C4-2B (cell line): ENCODE results near the gene ARID3B.

ENCODE experiments used
- ZFX ChIP-seq: fragments of 450-650 bp; IDR thresholded peaks from 2 replicates; pipeline ENCODE4 v1.6.1; 2017
- TF ChIP-seq, protein P1 (sequence below): fragments of 450-650 bp; conservative IDR thresholded peaks from 2 replicates; pipeline ENCODE4 v1.5.1; 2017; ENCODE audit warnings: mild to moderate bottlenecking

- TF ChIP-seq, protein P1, sequence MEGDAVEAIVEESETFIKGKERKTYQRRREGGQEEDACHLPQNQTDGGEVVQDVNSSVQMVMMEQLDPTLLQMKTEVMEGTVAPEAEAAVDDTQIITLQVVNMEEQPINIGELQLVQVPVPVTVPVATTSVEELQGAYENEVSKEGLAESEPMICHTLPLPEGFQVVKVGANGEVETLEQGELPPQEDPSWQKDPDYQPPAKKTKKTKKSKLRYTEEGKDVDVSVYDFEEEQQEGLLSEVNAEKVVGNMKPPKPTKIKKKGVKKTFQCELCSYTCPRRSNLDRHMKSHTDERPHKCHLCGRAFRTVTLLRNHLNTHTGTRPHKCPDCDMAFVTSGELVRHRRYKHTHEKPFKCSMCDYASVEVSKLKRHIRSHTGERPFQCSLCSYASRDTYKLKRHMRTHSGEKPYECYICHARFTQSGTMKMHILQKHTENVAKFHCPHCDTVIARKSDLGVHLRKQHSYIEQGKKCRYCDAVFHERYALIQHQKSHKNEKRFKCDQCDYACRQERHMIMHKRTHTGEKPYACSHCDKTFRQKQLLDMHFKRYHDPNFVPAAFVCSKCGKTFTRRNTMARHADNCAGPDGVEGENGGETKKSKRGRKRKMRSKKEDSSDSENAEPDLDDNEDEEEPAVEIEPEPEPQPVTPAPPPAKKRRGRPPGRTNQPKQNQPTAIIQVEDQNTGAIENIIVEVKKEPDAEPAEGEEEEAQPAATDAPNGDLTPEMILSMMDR = no peak
- TF ChIP-seq ZFX = no peak
These were observed 57.3 kb downstream of the ARID3B start for GRCh38 chr15:74598126-74598842.
